ENCODE results near the gene NPR1.
A peak's percentile ranks its signal among the peaks of the same experiment; 100 is the strongest.
"Not testable (repeated sequence)": the region's sequence is repeated elsewhere in the genome, so short reads cannot be mapped to it uniquely, and the experiment has no call there.

The NPR1 gene

GRCh38 chr1:153649137-153649862 lies 29.2 kb upstream of the NPR1 start:
- DNase-seq (ENCODE audit: low read depth in 3 of 3, low spot score in 1 of 3) = no peak

GRCh38 chr1:153649863-153650235 lies 28.6 kb upstream of the NPR1 start:
- DNase-seq (ENCODE audit: low read depth in 3 of 3, low spot score in 1 of 3) = no peak

- no peak for DNase-seq (ENCODE audit: low read depth in 3 of 3, low spot score in 1 of 3)
These were observed 26.7 kb upstream of the NPR1 start for GRCh38 chr1:153651771-153652170.

GRCh38 chr1:153652805-153653500 lies 25.5 kb upstream of the NPR1 start:
- DNase-seq (ENCODE audit: low read depth in 3 of 3, low spot score in 1 of 3) = no peak

- DNase-seq (ENCODE audit: low read depth in 3 of 3, low spot score in 1 of 3) = no peak
These were observed 23.2 kb upstream of the NPR1 start for GRCh38 chr1:153655333-153655732.

- DNase-seq (ENCODE audit: low read depth in 3 of 3, low spot score in 1 of 3) = peak; percentile 62 to 80 (median 73)
These were observed 19.9 kb upstream of the NPR1 start, which contains the start of gene SNAPIN for GRCh38 chr1:153658400-153659174. Gene SNAPIN (plus strand): TSS chr1:153658703. CDS start chr1:153658744, 41 bp downstream.

- no peak for DNase-seq (ENCODE audit: low read depth in 3 of 3, low spot score in 1 of 3)
These were observed 19.3 kb upstream of the NPR1 start for GRCh38 chr1:153659175-153659534.

- DNase-seq (ENCODE audit: low read depth in 3 of 3, low spot score in 1 of 3) = no peak
These were observed 18.8 kb upstream of the NPR1 start for GRCh38 chr1:153659656-153660055.

- DNase-seq (ENCODE audit: low read depth in 3 of 3, low spot score in 1 of 3) = no peak
These were observed 17.3 kb upstream of the NPR1 start for GRCh38 chr1:153661111-153661708.

GRCh38 chr1:153662269-153662668 lies 16.2 kb upstream of the NPR1 start:
- DNase-seq (ENCODE audit: low read depth in 3 of 3, low spot score in 1 of 3) = no peak

- DNase-seq (ENCODE audit: low read depth in 3 of 3, low spot score in 1 of 3) = no peak
These were observed 15.3 kb upstream of the NPR1 start for GRCh38 chr1:153663211-153663610.

- no peak for DNase-seq (ENCODE audit: low read depth in 3 of 3, low spot score in 1 of 3)
These were observed 11.0 kb upstream of the NPR1 start for GRCh38 chr1:153667439-153667838.

- DNase-seq (ENCODE audit: low read depth in 3 of 3, low spot score in 1 of 3) = not testable (repeated sequence)
These were observed 9.8 kb upstream of the NPR1 start for GRCh38 chr1:153668672-153669071.

- no peak for DNase-seq (ENCODE audit: low read depth in 3 of 3, low spot score in 1 of 3)
These were observed 8.9 kb upstream of the NPR1 start for GRCh38 chr1:153669606-153670005.

- DNase-seq (ENCODE audit: low read depth in 3 of 3, low spot score in 1 of 3) = peak in 1 of 3 donors; percentile 30
These were observed 8.1 kb upstream of the NPR1 start for GRCh38 chr1:153670257-153670858.

GRCh38 chr1:153670859-153671627 lies 7.4 kb upstream of the NPR1 start, which contains the start of gene ILF2:
Gene ILF2 (minus strand): TSS chr1:153670993. CDS start chr1:153670922, 71 bp downstream.
- peak; percentile 91 to 95 (median 94) for DNase-seq (ENCODE audit: low read depth in 3 of 3, low spot score in 1 of 3)

GRCh38 chr1:153671628-153672353 lies 6.7 kb upstream of the NPR1 start:
- DNase-seq (ENCODE audit: low read depth in 3 of 3, low spot score in 1 of 3) = peak in 1 of 3 donors; percentile 29

- no peak for DNase-seq (ENCODE audit: low read depth in 3 of 3, low spot score in 1 of 3)
These were observed 5.0 kb upstream of the NPR1 start for GRCh38 chr1:153673511-153673910.

- peak in 2 of 3 donors; percentile 19 to 26 for DNase-seq (ENCODE audit: low read depth in 3 of 3, low spot score in 1 of 3)
These were observed 570 bp upstream of the NPR1 start for GRCh38 chr1:153677718-153678518.

Data from stimulated activated CD4-positive, alpha-beta T cell treated with anti-CD3 and anti-CD28 coated beads, TNF-alpha, amount 100 ng/mL, for 1 hour (primary cell).